ENCODE data around the gene OR11G2. TPM values are rescaled to one million over a fixed set of nuclear protein-coding genes. Genes with fewer than 3 reads are reported as not detected.
"Not testable (repeated sequence)": the region's sequence is repeated elsewhere in the genome, so short reads cannot be mapped to it uniquely, and the experiment has no call there.

The OR11G2 gene
- total RNA-seq, 1 donor from 2014 or later = not detected

DNA sequence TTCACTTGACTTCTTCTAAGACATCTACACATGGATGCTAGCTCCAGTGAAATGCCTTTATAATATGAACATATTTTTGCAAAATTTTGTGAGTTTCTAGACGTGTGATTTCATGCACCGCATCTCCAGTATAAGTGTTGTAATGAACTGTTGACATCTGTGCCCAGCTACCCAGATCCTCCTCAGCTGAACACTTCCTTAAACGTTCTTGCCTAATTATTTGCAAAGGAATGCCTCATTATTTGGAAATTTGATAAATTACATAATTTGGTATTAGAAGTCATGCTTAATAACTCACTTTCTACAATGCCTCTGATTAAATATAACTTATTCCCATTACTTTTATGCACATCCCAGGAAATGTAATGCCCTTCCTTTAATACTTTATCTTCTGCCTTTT is 14.0 kb downstream of the OR11G2 start:
- no peak for TF ChIP-seq CTCF (conservative IDR thresholded peaks at IDR 0.05)
- H3K27me3 Mint-ChIP-seq (ENCODE audit: low read depth) = no peaks in the 10 kb centered on the region
- peaks cover 3% of the 10 kb centered on the region for H3K36me3 Mint-ChIP-seq (ENCODE audit: low read depth)
- no peaks in the 10 kb centered on the region for H3K4me1 Mint-ChIP-seq
- DNase-seq (ENCODE audit: low read depth, low spot score) = no peak
- H3K9me3 Mint-ChIP-seq = peaks cover 17% of the 10 kb centered on the region
- no peak overlapping the region for H3K27ac Mint-ChIP-seq (ENCODE audit: unreplicated experiment)
- no peak overlapping the region for H3K4me3 Mint-ChIP-seq

DNA sequence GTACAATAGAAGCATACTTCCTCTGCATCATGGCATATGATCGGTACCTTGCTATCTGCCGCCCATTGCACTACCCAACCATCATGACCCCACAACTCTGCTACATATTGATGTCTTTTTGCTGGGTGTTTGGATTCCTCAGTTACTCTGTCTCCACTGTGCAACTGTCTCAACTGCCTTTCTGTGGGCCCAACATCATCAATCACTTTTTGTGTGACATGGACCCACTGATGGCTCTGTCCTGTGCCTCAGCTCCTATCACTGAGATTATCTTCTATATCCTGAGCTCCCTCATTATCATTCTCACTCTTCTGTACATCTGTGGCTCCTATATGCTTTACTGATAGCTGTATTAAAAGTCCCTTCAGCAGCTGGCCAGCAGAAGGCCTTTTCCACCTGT is 18.9 kb downstream of the OR11G2 start:
- H3K27me3 Mint-ChIP-seq (ENCODE audit: low read depth) = no peaks in the 10 kb centered on the region
- H3K9me3 Mint-ChIP-seq = peaks cover 30% of the 10 kb centered on the region
- H3K4me3 Mint-ChIP-seq = no peak overlapping the region
- no peaks in the 10 kb centered on the region for H3K4me1 Mint-ChIP-seq
- no peak for TF ChIP-seq CTCF (conservative IDR thresholded peaks at IDR 0.05)
- H3K36me3 Mint-ChIP-seq (ENCODE audit: low read depth) = peaks cover 9% of the 10 kb centered on the region
- no peak overlapping the region for H3K27ac Mint-ChIP-seq (ENCODE audit: unreplicated experiment)
- DNase-seq (ENCODE audit: low read depth, low spot score) = no peak

DNA sequence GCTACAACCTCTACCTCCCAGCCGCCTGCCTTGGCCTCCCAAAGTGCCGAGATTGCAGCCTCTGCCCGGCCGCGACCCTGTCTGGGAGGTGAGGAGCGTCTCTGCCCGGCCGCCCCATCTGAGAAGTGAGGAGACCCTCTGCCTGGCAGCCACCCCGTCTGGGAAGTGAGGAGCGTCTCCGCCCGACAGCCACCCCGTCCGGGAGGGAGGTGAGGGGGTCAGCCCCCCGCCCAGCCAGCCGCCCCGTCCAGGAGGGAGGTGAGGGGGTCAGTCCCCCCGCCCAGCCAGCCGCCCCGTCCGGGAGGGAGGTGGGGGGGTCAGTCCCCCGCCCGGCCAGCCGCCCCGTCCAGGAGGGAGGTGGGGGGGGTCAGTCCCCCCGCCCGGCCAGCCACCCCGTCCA is 21.7 kb downstream of the OR11G2 start:
- not testable (repeated sequence) for H3K27me3 Mint-ChIP-seq (ENCODE audit: low read depth); H3K4me3 Mint-ChIP-seq; H3K36me3 Mint-ChIP-seq (ENCODE audit: low read depth); H3K27ac Mint-ChIP-seq (ENCODE audit: unreplicated experiment); DNase-seq (ENCODE audit: low read depth, low spot score); H3K4me1 Mint-ChIP-seq
- H3K9me3 Mint-ChIP-seq = peaks cover 38% of the 10 kb centered on the region

DNA sequence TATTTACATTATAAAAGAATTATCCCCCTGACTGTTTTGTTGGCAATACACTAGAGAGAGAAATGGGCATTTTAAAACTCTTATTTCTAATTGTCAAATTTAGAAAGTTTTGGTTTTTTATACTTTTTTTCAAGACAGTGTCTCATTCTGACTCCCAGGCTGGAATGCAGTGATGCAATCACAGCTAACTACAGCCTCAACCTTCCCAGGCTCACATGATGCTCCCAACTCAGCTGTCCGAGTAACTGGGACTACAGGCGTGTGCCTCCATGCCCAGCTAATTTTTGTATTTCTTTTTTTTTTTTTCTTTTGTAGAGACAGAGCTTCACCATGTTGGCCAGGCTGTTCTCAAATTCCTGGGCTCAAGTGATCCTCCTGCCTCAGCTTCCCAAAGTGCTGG is 24.5 kb downstream of the OR11G2 start:
- Mint-ChIP-seq H3K27me3 (ENCODE audit: low read depth) (no peaks in the 10 kb centered on the region), H3K9me3 (peaks cover 25% of the 10 kb centered on the region), H3K4me1 (no peaks in the 10 kb centered on the region), H3K36me3 (ENCODE audit: low read depth) (peaks cover 9% of the 10 kb centered on the region), H3K27ac (ENCODE audit: unreplicated experiment) (no peak overlapping the region), H3K4me3 (no peak overlapping the region)
- no peak for TF ChIP-seq CTCF (conservative IDR thresholded peaks at IDR 0.05)
- no peak for DNase-seq (ENCODE audit: low read depth, low spot score)

DNA sequence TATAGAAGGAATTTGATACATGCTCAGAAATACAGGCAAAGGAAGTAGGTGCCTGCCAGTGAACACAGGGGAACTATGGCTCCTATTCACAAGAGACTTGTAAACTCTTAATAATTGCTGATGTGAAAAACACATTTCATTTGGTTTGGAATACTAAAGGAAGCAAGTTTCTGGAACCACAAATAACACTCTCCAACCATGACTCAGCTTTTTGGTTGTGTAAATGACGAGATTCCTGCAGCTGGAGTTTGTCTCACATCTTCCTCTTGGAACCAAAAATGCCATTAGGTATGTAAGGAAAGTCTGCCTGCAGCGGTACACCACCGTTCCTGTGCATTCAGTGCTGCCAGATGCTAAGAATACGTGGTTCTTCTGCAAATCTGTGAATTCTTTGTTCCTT is 28.3 kb downstream of the OR11G2 start:
- Mint-ChIP-seq H3K27me3 (ENCODE audit: low read depth) (no peaks in the 10 kb centered on the region), H3K4me1 (no peaks in the 10 kb centered on the region), H3K9me3 (peaks cover 17% of the 10 kb centered on the region), H3K27ac (ENCODE audit: unreplicated experiment) (no peak overlapping the region), H3K4me3 (no peak overlapping the region), H3K36me3 (ENCODE audit: low read depth) (peaks cover 3% of the 10 kb centered on the region)
- TF ChIP-seq CTCF (conservative IDR thresholded peaks at IDR 0.05) = no peak
- DNase-seq (ENCODE audit: low read depth, low spot score) = no peak

DNA sequence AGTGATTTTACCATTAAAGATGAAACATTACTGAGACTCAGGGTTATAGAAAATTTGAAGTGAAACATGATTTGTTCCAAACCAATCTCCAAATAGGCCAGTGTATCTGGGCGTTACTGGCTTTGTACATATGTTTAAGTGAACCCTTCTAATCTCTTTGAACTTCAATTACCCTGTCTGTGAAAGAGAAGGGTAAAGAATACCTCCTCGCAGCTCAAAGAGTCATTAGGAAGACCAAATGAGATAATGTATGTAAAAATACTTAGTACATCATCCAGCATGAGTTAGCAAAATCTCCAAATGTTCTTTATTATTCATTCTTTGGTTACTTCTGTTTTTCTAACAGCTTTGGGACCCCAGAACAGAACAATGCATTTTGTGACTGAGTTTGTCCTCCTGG is 32.7 kb downstream of the OR11G2 start, which contains the start of gene OR11H6:
Gene OR11H6, plus strand, starts transcription at position 301 of the 400 bp plus-strand sequence. Its CDS starts 0 bp downstream, at position 301.
- Mint-ChIP-seq H3K27me3 (ENCODE audit: low read depth) (no peaks in the 10 kb centered on the region), H3K4me1 (no peaks in the 10 kb centered on the region), H3K36me3 (ENCODE audit: low read depth) (peaks cover 3% of the 10 kb centered on the region), H3K9me3 (peaks cover 12% of the 10 kb centered on the region), H3K27ac (ENCODE audit: unreplicated experiment) (no peak within 1 kb of the TSS), H3K4me3 (no peak within 1 kb of the TSS)
- no peak for TF ChIP-seq CTCF (conservative IDR thresholded peaks at IDR 0.05)
- DNase-seq (ENCODE audit: low read depth, low spot score) = no peak

Data from neural crest cell (in vitro differentiated cells).